Nephron progenitor cell (in vitro differentiated cells): Measurements from ENCODE around the gene ZNF615.

Experiments used
- DNase-seq: peaks from one replicate; pipeline ENCODE4 v3.0.0; 2021
- H3K27ac Mint-ChIP-seq: 2 replicates; pipeline ENCODE4 v1.8.0; 2021; ENCODE audit warnings: mild to moderate bottlenecking, moderate library complexity, mixed read lengths
- H3K27me3 Mint-ChIP-seq: 2 replicates; pipeline ENCODE4 v1.8.0; 2021; ENCODE audit warnings: mild to moderate bottlenecking, low read depth, mixed read lengths; ENCODE audit not compliant: poor library complexity
- H3K36me3 Mint-ChIP-seq: 2 replicates; pipeline ENCODE4 v1.8.0; 2021; ENCODE audit warnings: low read depth, mixed read lengths
- H3K4me1 Mint-ChIP-seq: 2 replicates; pipeline ENCODE4 v1.8.0; 2021; ENCODE audit warnings: mixed read lengths
- H3K4me3 Mint-ChIP-seq: 2 replicates; pipeline ENCODE4 v1.8.0; 2021; ENCODE audit warnings: mild to moderate bottlenecking, moderate library complexity, mixed read lengths
- H3K9me3 Mint-ChIP-seq: 2 replicates; pipeline ENCODE4 v1.8.0; 2021; ENCODE audit warnings: mild to moderate bottlenecking, moderate library complexity, mixed read lengths
- TF ChIP-seq, protein P1 (sequence below): fragments of 200-600 bp; sonication (generic); IDR thresholded peaks from 2 replicates; pipeline ENCODE4 v1.5.0; 2021; ENCODE audit warnings: antibody characterized with exemption

Gene ZNF615

DNA sequence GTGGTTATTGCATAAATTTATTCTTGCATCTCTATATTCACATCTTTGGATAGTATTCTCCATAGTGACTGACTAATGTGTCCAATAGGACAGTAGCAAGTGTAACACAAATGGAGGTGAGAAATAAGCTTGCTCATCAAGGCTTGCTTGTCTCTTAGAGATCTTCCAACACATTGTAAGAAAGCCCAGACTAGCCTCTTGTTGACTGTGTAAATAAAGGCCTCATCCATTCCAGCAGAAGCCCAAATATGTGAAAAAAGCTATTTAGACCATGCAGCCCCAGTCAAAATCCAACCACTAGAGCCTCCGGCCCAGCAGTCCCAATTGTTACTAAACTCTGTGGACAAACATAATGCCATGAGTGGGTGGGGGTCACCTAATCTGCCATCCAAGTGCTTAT lies 2.7 kb upstream of the ZNF615 start:
- no peak for DNase-seq
- Mint-ChIP-seq H3K4me1 (peaks cover 16% of the 10 kb centered on the region), H3K9me3 (peaks cover 96% of the 10 kb centered on the region), H3K27ac (no peak overlapping the region), H3K27me3 (no peaks in the 10 kb centered on the region), H3K4me3 (no peak overlapping the region), H3K36me3 (peaks cover 94% of the 10 kb centered on the region)
- TF ChIP-seq, protein P1, sequence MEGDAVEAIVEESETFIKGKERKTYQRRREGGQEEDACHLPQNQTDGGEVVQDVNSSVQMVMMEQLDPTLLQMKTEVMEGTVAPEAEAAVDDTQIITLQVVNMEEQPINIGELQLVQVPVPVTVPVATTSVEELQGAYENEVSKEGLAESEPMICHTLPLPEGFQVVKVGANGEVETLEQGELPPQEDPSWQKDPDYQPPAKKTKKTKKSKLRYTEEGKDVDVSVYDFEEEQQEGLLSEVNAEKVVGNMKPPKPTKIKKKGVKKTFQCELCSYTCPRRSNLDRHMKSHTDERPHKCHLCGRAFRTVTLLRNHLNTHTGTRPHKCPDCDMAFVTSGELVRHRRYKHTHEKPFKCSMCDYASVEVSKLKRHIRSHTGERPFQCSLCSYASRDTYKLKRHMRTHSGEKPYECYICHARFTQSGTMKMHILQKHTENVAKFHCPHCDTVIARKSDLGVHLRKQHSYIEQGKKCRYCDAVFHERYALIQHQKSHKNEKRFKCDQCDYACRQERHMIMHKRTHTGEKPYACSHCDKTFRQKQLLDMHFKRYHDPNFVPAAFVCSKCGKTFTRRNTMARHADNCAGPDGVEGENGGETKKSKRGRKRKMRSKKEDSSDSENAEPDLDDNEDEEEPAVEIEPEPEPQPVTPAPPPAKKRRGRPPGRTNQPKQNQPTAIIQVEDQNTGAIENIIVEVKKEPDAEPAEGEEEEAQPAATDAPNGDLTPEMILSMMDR = no peak

- H3K4me1 Mint-ChIP-seq = peaks cover 16% of the 10 kb centered on the region
- TF ChIP-seq, protein P1 = no peak
- peaks cover 94% of the 10 kb centered on the region for H3K9me3 Mint-ChIP-seq
- peak overlapping the region; percentile 100 for H3K4me3 Mint-ChIP-seq
- peaks cover 94% of the 10 kb centered on the region for H3K36me3 Mint-ChIP-seq
- DNase-seq = peak; percentile 13
- H3K27me3 Mint-ChIP-seq = no peaks in the 10 kb centered on the region
- peak overlapping the region; percentile 98 for H3K27ac Mint-ChIP-seq
These were observed 583 bp downstream of the ZNF615 start for GRCh38 chr19:52007451-52007805.

DNA sequence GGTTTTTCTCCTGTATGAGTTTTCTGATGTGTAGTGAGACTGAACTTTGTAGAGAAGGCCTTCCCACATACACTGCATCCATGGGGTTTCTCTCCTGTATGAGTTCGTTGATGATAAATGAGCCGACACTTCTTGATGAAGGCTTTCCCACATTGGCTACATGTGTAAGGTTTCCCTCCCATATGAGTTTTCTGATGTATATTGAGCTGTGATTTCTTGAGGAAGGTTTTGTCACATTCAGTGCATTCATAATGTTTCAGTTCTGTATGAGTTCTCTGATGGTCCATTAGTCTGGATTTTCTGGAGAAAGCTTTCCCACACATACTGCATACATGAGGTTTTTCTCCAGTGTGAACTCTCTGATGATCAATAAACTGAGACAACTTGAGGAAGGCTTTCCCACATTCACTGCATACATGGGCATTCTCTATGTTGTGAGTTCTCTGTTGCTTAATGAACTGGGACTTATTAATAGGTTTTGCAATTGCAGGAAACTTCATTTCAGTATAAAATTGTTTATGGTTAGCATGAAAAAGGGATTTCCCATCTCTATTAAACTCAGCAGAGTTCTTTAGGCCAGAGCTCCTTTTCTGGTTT lies 13.9 kb downstream of the ZNF615 start:
- H3K27ac Mint-ChIP-seq = no peak overlapping the region
- DNase-seq = no peak
- H3K36me3 Mint-ChIP-seq = peaks cover 93% of the 10 kb centered on the region
- no peak overlapping the region for H3K4me3 Mint-ChIP-seq
- H3K27me3 Mint-ChIP-seq = no peaks in the 10 kb centered on the region
- H3K9me3 Mint-ChIP-seq = peaks cover 99% of the 10 kb centered on the region
- H3K4me1 Mint-ChIP-seq = no peaks in the 10 kb centered on the region
- TF ChIP-seq, protein P1 = no peak

GRCh38 chr19:51993422-51993821 lies 14.6 kb downstream of the ZNF615 start:
- no peak for DNase-seq
- Mint-ChIP-seq H3K27me3 (no peaks in the 10 kb centered on the region), H3K36me3 (peaks cover 93% of the 10 kb centered on the region), H3K27ac (no peak overlapping the region), H3K4me3 (no peak overlapping the region), H3K9me3 (peaks cover 99% of the 10 kb centered on the region), H3K4me1 (no peaks in the 10 kb centered on the region)
- TF ChIP-seq, protein P1 = no peak

- DNase-seq = peak; percentile 72
- Mint-ChIP-seq H3K27me3 (peaks cover 3% of the 10 kb centered on the region), H3K9me3 (peaks cover 94% of the 10 kb centered on the region), H3K27ac (peak within 1 kb of the TSS; percentile 94), H3K4me3 (peak within 1 kb of the TSS; percentile 96), H3K4me1 (peaks cover 10% of the 10 kb centered on the region), H3K36me3 (peaks cover 78% of the 10 kb centered on the region)
- TF ChIP-seq, protein P1 = no peak
These were observed 21.4 kb downstream of the ZNF615 start, which contains the start of gene ZNF350 for GRCh38 chr19:51986309-51987291. ZNF350 (minus strand) TSS chr19:51986840; CDS start chr19:51974360, 12,480 bp downstream.
